ENCODE data around the gene COL8A1. TPM values are rescaled to one million over a fixed set of nuclear protein-coding genes. Genes with fewer than 3 reads are reported as not detected.
A peak's percentile ranks its signal among the peaks of the same experiment; 100 is the strongest.

Gene COL8A1
- total RNA-seq, 1 experiment from 2014 or later, result 112 TPM

DNA sequence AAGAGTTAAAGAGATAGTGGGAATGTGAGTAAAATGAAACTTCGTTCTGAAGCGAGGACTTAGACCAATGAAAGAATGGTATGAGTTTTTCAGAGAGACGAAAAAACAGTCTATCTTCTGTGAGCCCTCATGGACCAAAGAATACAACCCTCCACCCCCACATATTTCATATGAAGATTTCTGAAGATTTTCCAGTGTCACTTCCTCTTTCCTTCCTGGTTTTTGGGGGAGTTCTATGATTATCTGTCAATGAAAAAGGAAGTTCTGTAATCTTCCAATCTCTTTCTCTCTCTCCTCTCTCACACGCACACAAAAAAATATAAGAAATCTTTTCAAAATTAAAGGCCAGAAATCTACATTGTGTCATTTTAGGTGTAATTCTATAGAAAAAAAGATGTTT lies 206.9 kb downstream of the COL8A1 start:
- H3K27ac Mint-ChIP-seq (ENCODE audit: low read depth, unreplicated experiment), result no peak overlapping the region
- H3K4me1 Mint-ChIP-seq (ENCODE audit: insufficient read depth, unreplicated experiment), result no peaks in the 10 kb centered on the region
- H3K4me3 Mint-ChIP-seq (ENCODE audit: unreplicated experiment), result no peak overlapping the region
- DNase-seq (ENCODE audit: unreplicated experiment), result no peak
- intact Hi-C loops (cut with micrococcal nuclease), result loop anchor here (5.0 kb wide), 1 partner anchor 77 kb away; no protein-coding TSS in a partner anchor
- TF ChIP-seq, protein P1, sequence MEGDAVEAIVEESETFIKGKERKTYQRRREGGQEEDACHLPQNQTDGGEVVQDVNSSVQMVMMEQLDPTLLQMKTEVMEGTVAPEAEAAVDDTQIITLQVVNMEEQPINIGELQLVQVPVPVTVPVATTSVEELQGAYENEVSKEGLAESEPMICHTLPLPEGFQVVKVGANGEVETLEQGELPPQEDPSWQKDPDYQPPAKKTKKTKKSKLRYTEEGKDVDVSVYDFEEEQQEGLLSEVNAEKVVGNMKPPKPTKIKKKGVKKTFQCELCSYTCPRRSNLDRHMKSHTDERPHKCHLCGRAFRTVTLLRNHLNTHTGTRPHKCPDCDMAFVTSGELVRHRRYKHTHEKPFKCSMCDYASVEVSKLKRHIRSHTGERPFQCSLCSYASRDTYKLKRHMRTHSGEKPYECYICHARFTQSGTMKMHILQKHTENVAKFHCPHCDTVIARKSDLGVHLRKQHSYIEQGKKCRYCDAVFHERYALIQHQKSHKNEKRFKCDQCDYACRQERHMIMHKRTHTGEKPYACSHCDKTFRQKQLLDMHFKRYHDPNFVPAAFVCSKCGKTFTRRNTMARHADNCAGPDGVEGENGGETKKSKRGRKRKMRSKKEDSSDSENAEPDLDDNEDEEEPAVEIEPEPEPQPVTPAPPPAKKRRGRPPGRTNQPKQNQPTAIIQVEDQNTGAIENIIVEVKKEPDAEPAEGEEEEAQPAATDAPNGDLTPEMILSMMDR (IDR thresholded peaks at IDR 0.05; ENCODE audit: unreplicated experiment), result no peak
- no peaks in the 10 kb centered on the region for H3K27me3 Mint-ChIP-seq (ENCODE audit: insufficient read depth, unreplicated experiment)
- no peaks in the 10 kb centered on the region for H3K9me3 Mint-ChIP-seq (ENCODE audit: unreplicated experiment)
- ChIA-PET CTCF (interaction anchor here (1.8 to 2.6 kb wide), 4 partner anchors 13 to 416 kb away, joined by 5 to 42 read pairs (median 13); partner anchors contain the start of gene TBC1D23), POLR2A (no interaction called here)
- no TSS peak for BruUV-seq (replicated peaks)
- H3K36me3 Mint-ChIP-seq (ENCODE audit: insufficient read depth, unreplicated experiment), result peaks cover 6% of the 10 kb centered on the region

DNA sequence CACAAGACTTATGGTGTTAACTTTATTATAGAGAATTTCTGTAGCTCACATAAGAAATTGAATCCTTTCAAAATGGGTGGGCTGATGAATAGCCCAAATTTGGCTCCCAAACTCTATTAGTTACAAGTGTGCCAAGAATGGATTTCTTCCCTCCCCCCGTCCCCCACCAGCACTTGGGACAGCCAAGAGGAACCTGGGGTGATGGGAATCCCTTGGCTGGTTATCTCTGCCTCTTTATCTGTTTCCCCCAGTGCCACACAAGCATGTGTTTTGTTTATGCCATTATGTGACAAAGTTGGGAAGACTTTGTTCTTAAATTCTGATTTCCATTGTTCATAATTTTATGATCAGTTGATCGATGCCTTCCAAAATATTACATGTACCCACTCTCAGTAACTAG lies 207.6 kb downstream of the COL8A1 start:
- CTCF ChIA-PET, result interaction anchor here (0.8 to 2.1 kb wide), 7 partner anchors 14 to 415 kb away, joined by 3 to 11 read pairs (median 5); partner anchors contain the start of gene TBC1D23
- Mint-ChIP-seq H3K36me3 (ENCODE audit: insufficient read depth, unreplicated experiment) (peaks cover 6% of the 10 kb centered on the region), H3K27ac (ENCODE audit: low read depth, unreplicated experiment) (peak overlapping the region; percentile 68), H3K9me3 (ENCODE audit: unreplicated experiment) (no peaks in the 10 kb centered on the region), H3K4me1 (ENCODE audit: insufficient read depth, unreplicated experiment) (no peaks in the 10 kb centered on the region), H3K4me3 (ENCODE audit: unreplicated experiment) (no peak overlapping the region), H3K27me3 (ENCODE audit: insufficient read depth, unreplicated experiment) (no peaks in the 10 kb centered on the region)
- no TSS peak for BruUV-seq (replicated peaks)
- TF ChIP-seq, protein P1 (IDR thresholded peaks at IDR 0.05; ENCODE audit: unreplicated experiment), result no peak
- DNase-seq (ENCODE audit: unreplicated experiment), result no peak
- POLR2A ChIA-PET, result interaction anchor here (0.7 to 1.9 kb wide), 10 partner anchors 12 to 202 kb away, joined by 3 to 8 read pairs (median 4); no protein-coding TSS in a partner anchor
- intact Hi-C loops (cut with micrococcal nuclease), result loop anchor here (1.0 to 5.0 kb wide), 2 partner anchors 76 to 196 kb away; no protein-coding TSS in a partner anchor

DNA sequence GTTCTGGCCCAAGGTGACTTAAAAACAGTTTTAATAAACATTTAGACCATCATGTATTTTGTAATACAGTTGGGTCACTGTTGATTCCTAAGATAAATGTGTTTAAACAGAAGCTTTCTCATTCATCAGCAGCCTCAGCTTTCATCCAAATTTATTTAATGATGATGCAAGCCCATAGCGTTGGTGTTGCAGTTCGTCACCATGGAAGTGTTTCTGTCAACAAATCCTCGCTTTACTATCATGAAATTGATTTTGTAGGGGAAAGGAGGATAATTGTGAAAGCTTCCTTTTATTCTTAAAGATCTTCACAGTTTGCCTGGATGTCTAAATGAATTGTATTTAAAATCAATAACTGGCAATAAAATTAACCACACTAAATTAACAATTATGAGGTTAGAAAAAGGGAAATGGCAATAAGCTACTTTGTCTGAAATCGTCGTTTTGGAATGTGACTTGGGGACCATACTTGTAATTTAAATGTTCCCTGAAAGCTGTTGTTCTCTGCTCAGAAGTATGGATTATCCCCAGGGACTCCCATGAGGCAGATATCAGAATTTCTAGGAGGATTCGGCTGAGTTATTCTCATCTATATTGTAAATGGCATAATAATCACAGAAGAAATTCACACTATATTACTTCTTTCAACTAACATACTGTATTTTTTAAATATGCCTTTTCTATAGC lies 208.2 kb downstream of the COL8A1 start:
- CTCF ChIA-PET, result interaction anchor here (0.6 to 2.1 kb wide), 13 partner anchors 13 to 414 kb away, joined by 3 to 11 read pairs (median 4); partner anchors contain the start of gene TBC1D23
- intact Hi-C loops (cut with micrococcal nuclease), result loop anchor here (1.0 to 5.0 kb wide), 2 partner anchors 76 to 196 kb away; no protein-coding TSS in a partner anchor
- peak; percentile 31 for DNase-seq (ENCODE audit: unreplicated experiment)
- Mint-ChIP-seq H3K4me3 (ENCODE audit: unreplicated experiment) (no peak overlapping the region), H3K9me3 (ENCODE audit: unreplicated experiment) (no peaks in the 10 kb centered on the region), H3K36me3 (ENCODE audit: insufficient read depth, unreplicated experiment) (peaks cover 6% of the 10 kb centered on the region), H3K4me1 (ENCODE audit: insufficient read depth, unreplicated experiment) (no peaks in the 10 kb centered on the region), H3K27ac (ENCODE audit: low read depth, unreplicated experiment) (peak overlapping the region; percentile 68), H3K27me3 (ENCODE audit: insufficient read depth, unreplicated experiment) (no peaks in the 10 kb centered on the region)
- no TSS peak for BruUV-seq (replicated peaks)
- TF ChIP-seq, protein P1 (IDR thresholded peaks at IDR 0.05; ENCODE audit: unreplicated experiment), result no peak
- POLR2A ChIA-PET, result interaction anchor here (0.6 to 1.9 kb wide), 13 partner anchors 12 to 674 kb away, joined by 3 to 8 read pairs (median 4); partner anchors contain the start of gene TBC1D23

DNA sequence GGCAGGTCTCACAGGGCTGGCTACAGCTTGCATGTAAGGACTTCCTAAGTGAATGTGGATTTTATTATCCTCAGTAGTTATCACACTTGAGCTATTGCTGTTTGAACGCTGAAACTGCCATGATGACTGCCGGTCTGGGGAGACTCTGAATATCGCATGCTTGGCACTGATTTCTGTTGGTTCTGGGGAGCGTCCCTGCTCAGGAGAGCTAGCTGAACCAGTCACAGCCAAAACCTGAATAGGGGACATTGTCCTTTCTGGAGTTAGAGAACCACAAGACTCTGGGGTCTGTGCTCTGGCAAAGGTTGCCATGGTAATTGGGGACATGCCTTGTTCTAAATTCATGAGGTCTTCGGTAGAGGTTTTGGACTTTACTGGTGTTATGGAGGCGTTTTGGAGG lies 210.0 kb downstream of the COL8A1 start:
- TF ChIP-seq, protein P1 (IDR thresholded peaks at IDR 0.05; ENCODE audit: unreplicated experiment), result no peak
- peaks cover 6% of the 10 kb centered on the region for H3K36me3 Mint-ChIP-seq (ENCODE audit: insufficient read depth, unreplicated experiment)
- H3K4me1 Mint-ChIP-seq (ENCODE audit: insufficient read depth, unreplicated experiment), result peaks cover under 1% of the 10 kb centered on the region
- intact Hi-C loops (cut with micrococcal nuclease), result loop anchor here (5.0 kb wide), 1 partner anchor 74 kb away; no protein-coding TSS in a partner anchor
- DNase-seq (ENCODE audit: unreplicated experiment), result no peak
- no peaks in the 10 kb centered on the region for H3K27me3 Mint-ChIP-seq (ENCODE audit: insufficient read depth, unreplicated experiment)
- BruUV-seq (replicated peaks), result no TSS peak
- CTCF ChIA-PET, result interaction anchor here (1.0 to 2.0 kb wide), 4 partner anchors 9 to 220 kb away, joined by 3 to 6 read pairs (median 4); no protein-coding TSS in a partner anchor
- no peak overlapping the region for H3K4me3 Mint-ChIP-seq (ENCODE audit: unreplicated experiment)
- H3K9me3 Mint-ChIP-seq (ENCODE audit: unreplicated experiment), result no peaks in the 10 kb centered on the region
- H3K27ac Mint-ChIP-seq (ENCODE audit: low read depth, unreplicated experiment), result no peak overlapping the region
- POLR2A ChIA-PET, result no interaction called here
